Purkinje cell (primary cell): ENCODE data around the gene PCP4L1. TPM values are rescaled to one million over a fixed set of nuclear protein-coding genes. Genes with fewer than 3 reads are reported as not detected.

Experiments
- polyA plus RNA-seq: library from polyadenylated mRNA; unstranded; fragments of >200 nt; fragmentation: Nextera tagmentation; gene quantifications from 2 replicates; pipeline ENCODE4 v1.2.1, GENCODE V29; 2014

Gene PCP4L1
- polyA plus RNA-seq: 5.9 and 7.5 TPM in 2 replicates

GRCh38 chr1:161258439-161259344 is at the start of gene PCP4L1:
TSS of gene PCP4L1 (plus strand) at chr1:161258745. CDS start at chr1:161258975, 230 bp downstream.

GRCh38 chr1:161215076-161215475 is 43.5 kb upstream of the PCP4L1 start, which contains the start of gene FCER1G:
TSS of gene FCER1G (plus strand) at chr1:161215295. CDS start at chr1:161215322, 27 bp downstream.

GRCh38 chr1:161225534-161226319 is 32.8 kb upstream of the PCP4L1 start, which contains the start of gene TOMM40L:
TSS of gene TOMM40L (plus strand) at chr1:161226060. CDS start at chr1:161226490, 430 bp downstream.

GRCh38 chr1:161238039-161238473 is 20.5 kb upstream of the PCP4L1 start, which contains the start of gene NR1I3:
TSS of gene NR1I3 (minus strand) at chr1:161238203. CDS start at chr1:161236565, 1,638 bp downstream.

GRCh38 chr1:161309868-161310267 is 51.3 kb downstream of the PCP4L1 start, which contains the start of gene MPZ:
TSS of gene MPZ (minus strand) at chr1:161309968. CDS start at chr1:161309905, 63 bp downstream.

GRCh38 chr1:161314201-161314981 is 55.8 kb downstream of the PCP4L1 start, which contains the start of gene SDHC:
TSS of gene SDHC (plus strand) at chr1:161314381. CDS start at chr1:161314406, 25 bp downstream.

Other genes with a start within 250 kb of the PCP4L1 start
- 0.10 TPM in 1 of 2 replicates, not detected in the other for gene F11R, start 237.6 kb upstream of the PCP4L1 start, polyA plus RNA-seq
- 35.1 and 74.9 TPM in 2 replicates for gene TSTD1, start 219.8 kb upstream of the PCP4L1 start, polyA plus RNA-seq
- 0.36 and 1.1 TPM in 2 replicates for gene USF1, start 212.8 kb upstream of the PCP4L1 start, polyA plus RNA-seq
- gene ARHGAP30, start 188.9 kb upstream of the PCP4L1 start, polyA plus RNA-seq: 0.11 TPM in 1 of 2 replicates, not detected in the other
- not detected in 2 replicates for gene NECTIN4, start 169.2 kb upstream of the PCP4L1 start, polyA plus RNA-seq
- gene KLHDC9, start 160.4 kb upstream of the PCP4L1 start, polyA plus RNA-seq: 8.0 and 17.1 TPM in 2 replicates
- 92.1 and 97.1 TPM in 2 replicates for gene PFDN2, start 140.7 kb upstream of the PCP4L1 start, polyA plus RNA-seq
- gene NIT1, start 140.6 kb upstream of the PCP4L1 start, polyA plus RNA-seq: 35.5 and 38.5 TPM in 2 replicates
- 27.4 and 28.0 TPM in 2 replicates for gene DEDD, start 126.1 kb upstream of the PCP4L1 start, polyA plus RNA-seq
- gene UFC1, start 104.8 kb upstream of the PCP4L1 start, polyA plus RNA-seq: 301 and 305 TPM in 2 replicates
- gene USP21, start 99.2 kb upstream of the PCP4L1 start, polyA plus RNA-seq: 3.2 and 6.2 TPM in 2 replicates
- 27.6 and 29.5 TPM in 2 replicates for gene PPOX, start 92.3 kb upstream of the PCP4L1 start, polyA plus RNA-seq
- gene B4GALT3, start 81.2 kb upstream of the PCP4L1 start, polyA plus RNA-seq: 6.5 and 12.7 TPM in 2 replicates
- gene ADAMTS4, start 59.7 kb upstream of the PCP4L1 start, polyA plus RNA-seq: 0.13 and 0.62 TPM in 2 replicates
- gene NDUFS2, start 56.4 kb upstream of the PCP4L1 start, polyA plus RNA-seq: 145 and 159 TPM in 2 replicates
- gene FCER1G, start 43.5 kb upstream of the PCP4L1 start, polyA plus RNA-seq: 2.9 and 7.6 TPM in 2 replicates
- gene APOA2, start 35.1 kb upstream of the PCP4L1 start, polyA plus RNA-seq: not detected in 2 replicates
- gene TOMM40L, start 32.7 kb upstream of the PCP4L1 start, polyA plus RNA-seq: 9.1 and 11.9 TPM in 2 replicates
- gene NR1I3, start 20.5 kb upstream of the PCP4L1 start, polyA plus RNA-seq: 0.23 and 1.4 TPM in 2 replicates
- gene MPZ, start 51.2 kb downstream of the PCP4L1 start, polyA plus RNA-seq: not detected in 2 replicates
- 72.3 and 72.8 TPM in 2 replicates for gene SDHC, start 55.6 kb downstream of the PCP4L1 start, polyA plus RNA-seq
- 0.83 and 1.7 TPM in 2 replicates for gene CFAP126, start 109.1 kb downstream of the PCP4L1 start, polyA plus RNA-seq
- 1.0 TPM in 1 of 2 replicates, not detected in the other for gene FCGR2A, start 246.7 kb downstream of the PCP4L1 start, polyA plus RNA-seq